Measurements from ENCODE around the gene LRP1B. TPM values are rescaled to one million over a fixed set of nuclear protein-coding genes. Genes with fewer than 3 reads are reported as not detected.

LRP1B gene
- total RNA-seq, 1 experiment from 2014 or later: 0.08 TPM

- H3K9me3 ChIP-seq (replicated peaks): no peaks in the 10 kb centered on the region
- H3K27ac ChIP-seq: no peak overlapping the region
- no peak overlapping the region for H3K4me3 ChIP-seq
- DNase-seq (ENCODE audit: low read depth in 1 of 2, low spot score in 2 of 2): no peak
- no peaks in the 10 kb centered on the region for H3K27me3 ChIP-seq (replicated peaks)
- no peaks in the 10 kb centered on the region for H3K4me1 ChIP-seq (replicated peaks)
- no peaks in the 10 kb centered on the region for H3K36me3 ChIP-seq
Measured at GRCh38 chr2:141595316-141595920, 535.4 kb downstream of the LRP1B start.

GRCh38 chr2:141591787-141592186 is 539.0 kb downstream of the LRP1B start:
- H3K4me3 ChIP-seq: no peak overlapping the region
- DNase-seq (ENCODE audit: low read depth in 1 of 2, low spot score in 2 of 2): no peak
- no peaks in the 10 kb centered on the region for H3K4me1 ChIP-seq (replicated peaks)
- H3K9me3 ChIP-seq (replicated peaks): no peaks in the 10 kb centered on the region
- H3K27ac ChIP-seq: no peak overlapping the region
- no peaks in the 10 kb centered on the region for H3K27me3 ChIP-seq (replicated peaks)
- H3K36me3 ChIP-seq: no peaks in the 10 kb centered on the region

GRCh38 chr2:141590620-141591019 is 540.2 kb downstream of the LRP1B start:
- Histone ChIP-seq H3K27me3 (replicated peaks) (no peaks in the 10 kb centered on the region), H3K9me3 (replicated peaks) (no peaks in the 10 kb centered on the region), H3K4me3 (no peak overlapping the region), H3K4me1 (replicated peaks) (no peaks in the 10 kb centered on the region), H3K36me3 (no peaks in the 10 kb centered on the region), H3K27ac (no peak overlapping the region)
- DNase-seq (ENCODE audit: low read depth in 1 of 2, low spot score in 2 of 2): no peak

GRCh38 chr2:141589314-141589713 is 541.5 kb downstream of the LRP1B start:
- H3K27me3 ChIP-seq (replicated peaks): no peaks in the 10 kb centered on the region
- H3K36me3 ChIP-seq: no peaks in the 10 kb centered on the region
- no peak overlapping the region for H3K4me3 ChIP-seq
- no peak for DNase-seq (ENCODE audit: low read depth in 1 of 2, low spot score in 2 of 2)
- no peaks in the 10 kb centered on the region for H3K4me1 ChIP-seq (replicated peaks)
- no peaks in the 10 kb centered on the region for H3K9me3 ChIP-seq (replicated peaks)
- no peak overlapping the region for H3K27ac ChIP-seq

GRCh38 chr2:141586985-141587384 is 543.8 kb downstream of the LRP1B start:
- no peaks in the 10 kb centered on the region for H3K36me3 ChIP-seq
- H3K4me3 ChIP-seq: no peak overlapping the region
- no peaks in the 10 kb centered on the region for H3K4me1 ChIP-seq (replicated peaks)
- H3K27me3 ChIP-seq (replicated peaks): no peaks in the 10 kb centered on the region
- no peak overlapping the region for H3K27ac ChIP-seq
- H3K9me3 ChIP-seq (replicated peaks): no peaks in the 10 kb centered on the region
- DNase-seq (ENCODE audit: low read depth in 1 of 2, low spot score in 2 of 2): no peak

- H3K4me1 ChIP-seq (replicated peaks): no peaks in the 10 kb centered on the region
- no peaks in the 10 kb centered on the region for H3K36me3 ChIP-seq
- H3K27me3 ChIP-seq (replicated peaks): no peaks in the 10 kb centered on the region
- no peak overlapping the region for H3K4me3 ChIP-seq
- H3K27ac ChIP-seq: no peak overlapping the region
- no peak for DNase-seq (ENCODE audit: low read depth in 1 of 2, low spot score in 2 of 2)
- H3K9me3 ChIP-seq (replicated peaks): no peaks in the 10 kb centered on the region
Measured at GRCh38 chr2:141582213-141582612, 548.6 kb downstream of the LRP1B start.

- H3K4me1 ChIP-seq (replicated peaks): no peaks in the 10 kb centered on the region
- no peak for DNase-seq (ENCODE audit: low read depth in 1 of 2, low spot score in 2 of 2)
- no peaks in the 10 kb centered on the region for H3K36me3 ChIP-seq
- no peak overlapping the region for H3K4me3 ChIP-seq
- H3K27ac ChIP-seq: no peak overlapping the region
- H3K9me3 ChIP-seq (replicated peaks): no peaks in the 10 kb centered on the region
- no peaks in the 10 kb centered on the region for H3K27me3 ChIP-seq (replicated peaks)
Measured at GRCh38 chr2:141579071-141579470, 551.7 kb downstream of the LRP1B start.

- Histone ChIP-seq H3K4me1 (replicated peaks) (no peaks in the 10 kb centered on the region), H3K36me3 (no peaks in the 10 kb centered on the region), H3K4me3 (no peak overlapping the region), H3K27me3 (replicated peaks) (no peaks in the 10 kb centered on the region), H3K9me3 (replicated peaks) (no peaks in the 10 kb centered on the region), H3K27ac (no peak overlapping the region)
- no peak for DNase-seq (ENCODE audit: low read depth in 1 of 2, low spot score in 2 of 2)
Measured at GRCh38 chr2:141570474-141571131, 560.2 kb downstream of the LRP1B start.

- H3K27me3 ChIP-seq (replicated peaks): no peaks in the 10 kb centered on the region
- no peaks in the 10 kb centered on the region for H3K36me3 ChIP-seq
- DNase-seq (ENCODE audit: low read depth in 1 of 2, low spot score in 2 of 2): no peak
- H3K4me1 ChIP-seq (replicated peaks): no peaks in the 10 kb centered on the region
- H3K4me3 ChIP-seq: no peak overlapping the region
- H3K27ac ChIP-seq: no peak overlapping the region
- no peaks in the 10 kb centered on the region for H3K9me3 ChIP-seq (replicated peaks)
Measured at GRCh38 chr2:141569941-141570340, 560.9 kb downstream of the LRP1B start.

GRCh38 chr2:141565597-141565996 is 565.2 kb downstream of the LRP1B start:
- no peak overlapping the region for H3K27ac ChIP-seq
- H3K9me3 ChIP-seq (replicated peaks): no peaks in the 10 kb centered on the region
- no peaks in the 10 kb centered on the region for H3K36me3 ChIP-seq
- no peaks in the 10 kb centered on the region for H3K4me1 ChIP-seq (replicated peaks)
- no peaks in the 10 kb centered on the region for H3K27me3 ChIP-seq (replicated peaks)
- no peak overlapping the region for H3K4me3 ChIP-seq
- DNase-seq (ENCODE audit: low read depth in 1 of 2, low spot score in 2 of 2): no peak

GRCh38 chr2:141560723-141561122 is 570.1 kb downstream of the LRP1B start:
- H3K27me3 ChIP-seq (replicated peaks): no peaks in the 10 kb centered on the region
- H3K27ac ChIP-seq: no peak overlapping the region
- H3K9me3 ChIP-seq (replicated peaks): no peaks in the 10 kb centered on the region
- DNase-seq (ENCODE audit: low read depth in 1 of 2, low spot score in 2 of 2): no peak
- H3K36me3 ChIP-seq: no peaks in the 10 kb centered on the region
- H3K4me3 ChIP-seq: no peak overlapping the region
- peaks cover 4% of the 10 kb centered on the region; the same call in 1 of the 2 replicates for H3K4me1 ChIP-seq (replicated peaks)

GRCh38 chr2:141557329-141558095 is 573.3 kb downstream of the LRP1B start:
- H3K4me1 ChIP-seq (replicated peaks): peaks cover 4% of the 10 kb centered on the region; the same call in 1 of the 2 replicates
- DNase-seq (ENCODE audit: low read depth in 1 of 2, low spot score in 2 of 2): peak in 1 of 2 experiments; percentile 20
- no peak overlapping the region for H3K27ac ChIP-seq
- no peak overlapping the region for H3K4me3 ChIP-seq
- no peaks in the 10 kb centered on the region for H3K36me3 ChIP-seq
- H3K9me3 ChIP-seq (replicated peaks): no peaks in the 10 kb centered on the region
- no peaks in the 10 kb centered on the region for H3K27me3 ChIP-seq (replicated peaks)

GRCh38 chr2:141555876-141556470 is 574.8 kb downstream of the LRP1B start:
- Histone ChIP-seq H3K27me3 (replicated peaks) (no peaks in the 10 kb centered on the region), H3K4me3 (no peak overlapping the region), H3K4me1 (replicated peaks) (peaks cover 4% of the 10 kb centered on the region; the same call in 1 of the 2 replicates), H3K36me3 (no peaks in the 10 kb centered on the region), H3K27ac (no peak overlapping the region), H3K9me3 (replicated peaks) (no peaks in the 10 kb centered on the region)
- DNase-seq (ENCODE audit: low read depth in 1 of 2, low spot score in 2 of 2): no peak

GRCh38 chr2:141554810-141555209 is 576.0 kb downstream of the LRP1B start:
- Histone ChIP-seq H3K4me3 (no peak overlapping the region), H3K27me3 (replicated peaks) (no peaks in the 10 kb centered on the region), H3K36me3 (no peaks in the 10 kb centered on the region), H3K27ac (no peak overlapping the region), H3K9me3 (replicated peaks) (no peaks in the 10 kb centered on the region), H3K4me1 (replicated peaks) (peaks cover 4% of the 10 kb centered on the region; the same call in 1 of the 2 replicates)
- DNase-seq (ENCODE audit: low read depth in 1 of 2, low spot score in 2 of 2): peak in 1 of 2 experiments; percentile 4
